Measurements from ENCODE around the gene CENPW. TPM values are rescaled to one million over a fixed set of nuclear protein-coding genes. Genes with fewer than 3 reads are reported as not detected.

CENPW gene
- total and polyA plus RNA-seq, 3 donors from 2014 or later, result 11.8 to 58.2 (median 16.0) TPM

- H3K27me3 ChIP-seq, result no peaks in the 10 kb centered on the region
- DNase-seq, result no peak
- TF ChIP-seq POLR2A (IDR thresholded peaks at IDR 0.05), result no peak
- no peak for TF ChIP-seq CTCF (IDR thresholded peaks at IDR 0.05)
- H3K36me3 ChIP-seq (ENCODE audit: low read depth, missing control alignments), result no peaks in the 10 kb centered on the region
- no peaks in the 10 kb centered on the region for H3K9me3 ChIP-seq
- intact Hi-C loops (cut with DNase I; ENCODE audit: low total_unique reads), result no loop called here
- no peak overlapping the region for H3K4me3 ChIP-seq
- no peak overlapping the region for H3K27ac ChIP-seq
- H3K4me1 ChIP-seq, result no peaks in the 10 kb centered on the region
Measured at GRCh38 chr6:126302191-126302590, 37.7 kb upstream of the CENPW start.

GRCh38 chr6:126307849-126308248 is 32.1 kb upstream of the CENPW start:
- H3K9me3 ChIP-seq, result no peaks in the 10 kb centered on the region
- H3K36me3 ChIP-seq (ENCODE audit: low read depth, missing control alignments), result no peaks in the 10 kb centered on the region
- intact Hi-C loops (cut with DNase I; ENCODE audit: low total_unique reads), result no loop called here
- H3K4me3 ChIP-seq, result no peak overlapping the region
- TF ChIP-seq CTCF (IDR thresholded peaks at IDR 0.05), result no peak
- TF ChIP-seq POLR2A (IDR thresholded peaks at IDR 0.05), result no peak
- H3K4me1 ChIP-seq, result no peaks in the 10 kb centered on the region
- DNase-seq, result no peak
- 86% methylated on average over 2 of the region's 2 CpGs for WGBS, 2 donors
- H3K27ac ChIP-seq, result no peak overlapping the region
- H3K27me3 ChIP-seq, result no peaks in the 10 kb centered on the region

GRCh38 chr6:126308362-126308761 is 31.6 kb upstream of the CENPW start:
- intact Hi-C loops (cut with DNase I; ENCODE audit: low total_unique reads), result no loop called here
- Histone ChIP-seq H3K4me1 (no peaks in the 10 kb centered on the region), H3K36me3 (ENCODE audit: low read depth, missing control alignments) (no peaks in the 10 kb centered on the region), H3K27me3 (no peaks in the 10 kb centered on the region), H3K9me3 (no peaks in the 10 kb centered on the region), H3K4me3 (no peak overlapping the region), H3K27ac (no peak overlapping the region)
- TF ChIP-seq POLR2A (IDR thresholded peaks at IDR 0.05) (no peak), CTCF (IDR thresholded peaks at IDR 0.05) (no peak)
- no peak for DNase-seq
- 93 to 94% methylated on average over 3 of the region's 3 CpGs for WGBS, 2 donors

GRCh38 chr6:126312013-126312665 is 27.8 kb upstream of the CENPW start:
- H3K27me3 ChIP-seq, result no peaks in the 10 kb centered on the region
- TF ChIP-seq CTCF (IDR thresholded peaks at IDR 0.05) (peak; percentile 16 to 18 (median 17)), POLR2A (IDR thresholded peaks at IDR 0.05) (no peak)
- H3K4me1 ChIP-seq, result no peaks in the 10 kb centered on the region
- 93 to 97% methylated on average over 1 of the region's 1 CpG for WGBS, 2 donors
- no peak overlapping the region for H3K4me3 ChIP-seq
- no peaks in the 10 kb centered on the region for H3K36me3 ChIP-seq (ENCODE audit: low read depth, missing control alignments)
- no peak for DNase-seq
- H3K9me3 ChIP-seq, result no peaks in the 10 kb centered on the region
- no peak overlapping the region for H3K27ac ChIP-seq
- intact Hi-C loops (cut with DNase I; ENCODE audit: low total_unique reads), result no loop called here

GRCh38 chr6:126313941-126314340 is 26.0 kb upstream of the CENPW start:
- H3K27me3 ChIP-seq, result no peaks in the 10 kb centered on the region
- no peak overlapping the region for H3K4me3 ChIP-seq
- no peak for DNase-seq
- intact Hi-C loops (cut with DNase I; ENCODE audit: low total_unique reads), result no loop called here
- H3K4me1 ChIP-seq, result no peaks in the 10 kb centered on the region
- TF ChIP-seq POLR2A (IDR thresholded peaks at IDR 0.05) (no peak), CTCF (IDR thresholded peaks at IDR 0.05) (no peak)
- no peaks in the 10 kb centered on the region for H3K36me3 ChIP-seq (ENCODE audit: low read depth, missing control alignments)
- no peaks in the 10 kb centered on the region for H3K9me3 ChIP-seq
- WGBS, 2 donors, result 79 to 84% methylated on average over 1 of the region's 1 CpG
- no peak overlapping the region for H3K27ac ChIP-seq

All from testis (tissue), 3 donors.